Hepatocyte (in vitro differentiated cells): Measurements from ENCODE around the gene PCCA. TPM values are rescaled to one million over a fixed set of nuclear protein-coding genes. Genes with fewer than 3 reads are reported as not detected.

Experiments used
- DNase-seq: peaks from one replicate; pipeline ENCODE4 v3.0.0-alpha.2; 2016; ENCODE audit warnings: low spot score
- H2AFZ ChIP-seq: fragments of 200-600 bp; sonication (generic); 2 replicates; pipeline ENCODE4 v1.6.0; 2016; ENCODE audit warnings: antibody characterized with exemption, mild to moderate bottlenecking
- H3K27ac ChIP-seq: fragments of 200-600 bp; sonication (generic); 2 replicates; pipeline ENCODE4 v1.5.1; 2016; ENCODE audit warnings: mild to moderate bottlenecking
- H3K27me3 ChIP-seq: fragments of 200-600 bp; sonication (generic); 2 replicates; pipeline ENCODE4 v1.6.1; 2016
- H3K36me3 ChIP-seq: fragments of 200-600 bp; sonication (generic); replicated peaks from 2 replicates; pipeline ENCODE4 v1.5.1; 2016; ENCODE audit warnings: low read depth; ENCODE audit not compliant: insufficient read depth
- H3K4me1 ChIP-seq: fragments of 200-600 bp; sonication (generic); 2 replicates; pipeline ENCODE4 v1.5.1; 2016; ENCODE audit warnings: mild to moderate bottlenecking, moderate library complexity; ENCODE audit not compliant: insufficient read depth
- H3K4me2 ChIP-seq: fragments of 200-600 bp; sonication (generic); 2 replicates; pipeline ENCODE4 v1.6.0; 2016
- H3K4me3 ChIP-seq: fragments of 200-600 bp; sonication (generic); 2 replicates; pipeline ENCODE4 v1.5.1; 2016; ENCODE audit warnings: mild to moderate bottlenecking
- H3K79me2 ChIP-seq: fragments of 200-600 bp; sonication (generic); 2 replicates; pipeline ENCODE4 v1.6.0; 2017; ENCODE audit warnings: mild to moderate bottlenecking
- H3K9me2 ChIP-seq: fragments of 200-600 bp; sonication (generic); replicated peaks from 2 replicates; pipeline ENCODE4 v1.6.0; 2017; ENCODE audit warnings: mild to moderate bottlenecking; ENCODE audit not compliant: insufficient read depth
- H3K9me3 ChIP-seq: fragments of 200-600 bp; sonication (generic); 2 replicates; pipeline ENCODE4 v1.5.1; 2016; ENCODE audit warnings: low read depth, mild to moderate bottlenecking
- H4K20me1 ChIP-seq: fragments of 200-600 bp; sonication (generic); 2 replicates; pipeline ENCODE4 v1.6.0; 2016; ENCODE audit warnings: mild to moderate bottlenecking; ENCODE audit not compliant: insufficient read depth, poor library complexity, severe bottlenecking
- EZH2 ChIP-seq: fragments of 200-600 bp; sonication (generic); IDR thresholded peaks from 2 replicates; pipeline ENCODE4 v1.6.1; 2016; ENCODE audit warnings: antibody characterized with exemption, mild to moderate bottlenecking, borderline replicate concordance
- EZH2phosphoT487 ChIP-seq: fragments of 200-600 bp; sonication (generic); IDR thresholded peaks from one replicate; pipeline ENCODE4 v1.6.1; 2018; ENCODE audit warnings: antibody characterized with exemption, mild to moderate bottlenecking, low read depth, moderate library complexity; ENCODE audit not compliant: unreplicated experiment, severe bottlenecking
- WGBS: methylation state at CpG from one replicate; pipeline ENCODE4 v1.1.6; 2016; ENCODE audit warnings: low lambda C conversion rate; ENCODE audit errors: missing lambda C conversion rate; 5-methylcytosine and 5-hydroxymethylcytosine counted together
- polyA plus RNA-seq: library from polyadenylated mRNA; unstranded; fragments of >200 nt; fragmentation: Nextera tagmentation; extraction: Ambion mirVana; gene quantifications from 2 replicates; pipeline ENCODE4 v1.2.1, GENCODE V29; 2016
- total RNA-seq: library from RNA; depleted of rRNA; stranded (reverse); fragments of >200 nt; gene quantifications from 2 replicates; pipeline ENCODE4 v1.2.3, GENCODE V29; 2014
- TF ChIP-seq, protein P1 (sequence below): fragments of 200-600 bp; sonication (generic); IDR thresholded peaks from 2 replicates; pipeline ENCODE4 v1.5.1; 2016; ENCODE audit warnings: antibody characterized with exemption, mild to moderate bottlenecking; ENCODE audit not compliant: poor library complexity

Gene PCCA
- total and polyA plus RNA-seq, 2 experiments from 2014 or later: 23.6 to 28.2 TPM

GRCh38 chr13:100182900-100183490, 94.1 kb downstream of the PCCA start:
- H4K20me1 ChIP-seq: no peaks in the 10 kb centered on the region
- no peak overlapping the region for H3K4me3 ChIP-seq
- TF ChIP-seq EZH2: no peak
- TF ChIP-seq, protein P1, sequence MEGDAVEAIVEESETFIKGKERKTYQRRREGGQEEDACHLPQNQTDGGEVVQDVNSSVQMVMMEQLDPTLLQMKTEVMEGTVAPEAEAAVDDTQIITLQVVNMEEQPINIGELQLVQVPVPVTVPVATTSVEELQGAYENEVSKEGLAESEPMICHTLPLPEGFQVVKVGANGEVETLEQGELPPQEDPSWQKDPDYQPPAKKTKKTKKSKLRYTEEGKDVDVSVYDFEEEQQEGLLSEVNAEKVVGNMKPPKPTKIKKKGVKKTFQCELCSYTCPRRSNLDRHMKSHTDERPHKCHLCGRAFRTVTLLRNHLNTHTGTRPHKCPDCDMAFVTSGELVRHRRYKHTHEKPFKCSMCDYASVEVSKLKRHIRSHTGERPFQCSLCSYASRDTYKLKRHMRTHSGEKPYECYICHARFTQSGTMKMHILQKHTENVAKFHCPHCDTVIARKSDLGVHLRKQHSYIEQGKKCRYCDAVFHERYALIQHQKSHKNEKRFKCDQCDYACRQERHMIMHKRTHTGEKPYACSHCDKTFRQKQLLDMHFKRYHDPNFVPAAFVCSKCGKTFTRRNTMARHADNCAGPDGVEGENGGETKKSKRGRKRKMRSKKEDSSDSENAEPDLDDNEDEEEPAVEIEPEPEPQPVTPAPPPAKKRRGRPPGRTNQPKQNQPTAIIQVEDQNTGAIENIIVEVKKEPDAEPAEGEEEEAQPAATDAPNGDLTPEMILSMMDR: no peak
- TF ChIP-seq EZH2phosphoT487: no peak
- no peak overlapping the region for H3K4me2 ChIP-seq
- H3K27ac ChIP-seq: no peak overlapping the region
- no peaks in the 10 kb centered on the region for H3K27me3 ChIP-seq
- peaks cover 3% of the 10 kb centered on the region for H3K79me2 ChIP-seq
- H3K36me3 ChIP-seq: no peaks in the 10 kb centered on the region
- DNase-seq: no peak
- WGBS: 84% methylated on average over 4 of the region's 4 CpGs
- no peaks in the 10 kb centered on the region for H3K9me3 ChIP-seq
- no peaks in the 10 kb centered on the region for H3K9me2 ChIP-seq
- no peak overlapping the region for H2AFZ ChIP-seq
- H3K4me1 ChIP-seq: no peaks in the 10 kb centered on the region

DNA sequence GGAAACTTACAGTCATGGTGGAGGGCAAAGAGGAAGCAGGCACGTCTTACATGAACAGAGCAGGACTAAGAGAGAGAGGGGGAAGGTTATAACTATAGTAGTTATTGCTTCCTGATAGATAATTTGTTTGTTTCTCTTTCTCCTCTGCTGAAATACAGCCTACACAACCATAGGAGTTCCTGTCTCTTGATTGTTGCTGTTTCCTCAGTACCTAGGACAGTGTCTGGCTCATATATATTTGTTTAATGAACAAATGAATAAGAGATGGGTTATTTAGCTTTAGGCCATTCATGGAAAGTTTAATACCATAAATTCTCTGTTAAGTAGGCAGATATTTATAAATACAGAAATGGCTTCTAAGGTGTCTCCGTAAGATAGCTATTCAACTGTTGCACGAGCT, 95.2 kb downstream of the PCCA start:
- Histone ChIP-seq H3K27ac (no peak overlapping the region), H3K9me3 (no peaks in the 10 kb centered on the region), H3K9me2 (no peaks in the 10 kb centered on the region), H3K36me3 (no peaks in the 10 kb centered on the region), H3K79me2 (peaks cover 3% of the 10 kb centered on the region), H3K27me3 (no peaks in the 10 kb centered on the region), H3K4me3 (no peak overlapping the region), H2AFZ (no peak overlapping the region), H4K20me1 (no peaks in the 10 kb centered on the region), H3K4me2 (no peak overlapping the region), H3K4me1 (no peaks in the 10 kb centered on the region)
- 81% methylated on average over 3 of the region's 3 CpGs for WGBS
- no peak for DNase-seq
- TF ChIP-seq, protein P1: no peak
- TF ChIP-seq EZH2phosphoT487 (no peak), EZH2 (no peak)

DNA sequence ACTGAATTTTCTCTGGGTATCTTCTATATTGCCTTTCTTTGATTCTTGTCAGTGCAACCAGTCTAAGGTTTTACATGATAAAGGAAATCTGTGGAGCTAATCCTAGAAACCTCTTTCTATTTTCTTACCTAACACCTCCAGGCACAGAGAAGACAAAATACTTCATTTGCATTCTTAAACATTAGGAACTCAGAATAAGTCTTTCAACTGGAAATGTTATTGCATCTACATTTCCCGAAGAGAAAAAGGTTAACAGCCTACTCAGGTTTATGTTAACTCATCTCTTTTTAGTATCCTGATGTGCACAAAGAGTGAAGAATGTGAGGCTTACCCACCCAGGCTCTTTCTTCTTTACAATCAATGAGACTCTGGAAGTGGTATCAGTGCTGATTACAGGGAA, 106.7 kb downstream of the PCCA start:
- Histone ChIP-seq H2AFZ (no peak overlapping the region), H3K4me2 (no peak overlapping the region), H3K9me3 (no peaks in the 10 kb centered on the region), H3K27me3 (no peaks in the 10 kb centered on the region), H3K27ac (no peak overlapping the region), H3K9me2 (no peaks in the 10 kb centered on the region), H3K4me3 (no peak overlapping the region), H3K36me3 (no peaks in the 10 kb centered on the region), H3K79me2 (peaks cover 3% of the 10 kb centered on the region), H4K20me1 (no peaks in the 10 kb centered on the region), H3K4me1 (no peaks in the 10 kb centered on the region)
- TF ChIP-seq, protein P1: no peak
- 8% methylated on average over 1 of the region's 1 CpG for WGBS
- DNase-seq: no peak

DNA sequence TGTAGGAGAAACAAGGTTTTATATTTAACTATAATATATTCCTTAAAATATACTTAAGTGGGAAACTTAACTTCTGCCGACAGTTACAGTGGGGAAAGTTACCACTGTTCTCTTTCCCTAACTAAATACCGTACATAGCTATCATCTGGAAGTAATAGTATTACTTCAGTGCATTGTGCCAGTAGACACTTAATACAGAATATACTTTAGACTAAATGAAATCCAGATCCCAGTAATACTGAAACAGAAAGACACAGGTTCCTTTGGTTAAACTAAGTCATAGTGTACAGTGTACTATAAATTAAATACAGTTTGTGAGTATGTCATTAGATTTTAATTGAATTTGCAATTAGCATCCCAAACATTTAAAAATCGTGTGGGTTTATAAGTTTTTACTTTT, 107.5 kb downstream of the PCCA start:
- Histone ChIP-seq H3K79me2 (peaks cover 3% of the 10 kb centered on the region), H3K27me3 (no peaks in the 10 kb centered on the region), H3K27ac (no peak overlapping the region), H3K9me3 (no peaks in the 10 kb centered on the region), H3K36me3 (no peaks in the 10 kb centered on the region), H3K4me3 (no peak overlapping the region), H4K20me1 (no peaks in the 10 kb centered on the region), H3K9me2 (no peaks in the 10 kb centered on the region), H3K4me1 (no peaks in the 10 kb centered on the region), H2AFZ (no peak overlapping the region), H3K4me2 (no peak overlapping the region)
- no peak for TF ChIP-seq EZH2phosphoT487
- TF ChIP-seq, protein P1: no peak
- no peak for TF ChIP-seq EZH2
- no peak for DNase-seq
- 70% methylated on average over 3 of the region's 3 CpGs for WGBS
